NCI-H82 (cell line): ENCODE results near the gene CENPN.
A peak's percentile ranks its signal among the peaks of the same experiment; 100 is the strongest.

Experiments used
- DNase-seq: peaks from one replicate; lab custom pipeline; 2025; lab: John Stamatoyannopoulos, UW

The CENPN gene

DNA sequence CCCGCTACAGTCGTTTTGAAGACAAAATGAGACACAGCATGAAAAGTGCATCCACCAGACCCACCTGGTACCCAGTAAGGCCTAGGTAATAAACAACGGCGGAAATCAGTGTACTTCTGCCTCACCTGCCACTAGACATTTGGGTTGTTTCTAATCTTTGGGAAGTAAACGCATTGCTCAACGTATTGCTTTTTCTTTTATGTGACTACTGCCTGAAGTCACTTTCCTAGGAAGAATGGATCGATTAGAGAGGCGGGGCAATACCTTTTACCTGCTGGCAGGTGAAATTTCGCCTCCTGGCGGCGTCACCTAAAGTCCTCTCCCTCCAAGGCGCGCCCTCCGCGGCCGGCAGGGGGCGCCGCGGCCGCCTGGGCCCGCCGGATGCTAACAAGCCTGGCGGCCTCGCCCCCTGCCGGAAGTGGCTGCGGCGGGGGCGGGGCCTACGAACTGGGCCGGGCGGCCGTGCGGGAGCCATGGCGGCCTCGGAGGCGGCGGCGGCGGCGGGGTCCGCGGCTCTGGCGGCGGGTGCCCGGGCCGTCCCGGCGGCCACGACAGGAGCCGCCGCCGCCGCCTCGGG, 28.5 kb downstream of the CENPN start, which contains the start of gene ATMIN:
TSS of gene ATMIN (plus strand) at position 445 of the 577 bp plus-strand sequence. CDS start at position 474, 29 bp downstream.
- DNase-seq = peak; percentile 88

DNA sequence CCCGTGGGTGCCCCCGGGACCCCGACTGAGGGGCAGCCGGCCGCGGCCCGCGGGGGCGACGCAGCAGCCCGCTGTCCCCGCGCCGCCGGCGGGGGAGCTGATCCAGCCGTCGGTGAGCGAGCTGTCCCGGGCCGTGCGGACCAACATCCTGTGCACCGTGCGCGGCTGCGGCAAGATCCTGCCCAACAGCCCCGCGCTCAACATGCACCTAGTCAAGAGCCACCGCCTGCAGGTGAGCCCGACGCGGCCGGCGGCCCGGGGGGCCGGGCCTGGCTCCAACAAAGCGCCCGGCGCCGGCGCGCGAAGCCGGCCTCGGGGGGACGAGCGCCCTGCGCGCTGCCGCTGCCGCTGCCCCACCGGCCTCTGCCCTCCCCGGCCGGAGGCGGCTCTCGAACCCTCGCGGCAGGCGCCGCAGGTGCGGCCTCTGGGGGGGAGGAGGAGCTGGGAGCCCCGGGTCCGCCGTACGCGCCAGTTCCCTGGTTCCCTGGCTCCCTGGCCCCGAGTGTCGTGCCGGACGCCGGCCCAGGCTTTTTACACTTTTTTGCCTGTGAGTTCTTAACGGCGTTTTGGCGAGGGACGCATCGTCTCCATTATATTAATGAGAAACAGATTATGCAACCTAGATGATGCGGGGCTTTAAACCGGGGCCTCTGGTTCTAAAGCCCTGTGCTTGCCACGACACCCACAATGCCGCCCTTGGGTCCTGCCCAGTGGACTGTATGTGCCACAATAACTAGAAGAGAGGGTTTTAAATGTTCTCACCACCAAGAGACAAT, 29.1 kb downstream of the CENPN start:
- DNase-seq = peak; percentile 18

DNA sequence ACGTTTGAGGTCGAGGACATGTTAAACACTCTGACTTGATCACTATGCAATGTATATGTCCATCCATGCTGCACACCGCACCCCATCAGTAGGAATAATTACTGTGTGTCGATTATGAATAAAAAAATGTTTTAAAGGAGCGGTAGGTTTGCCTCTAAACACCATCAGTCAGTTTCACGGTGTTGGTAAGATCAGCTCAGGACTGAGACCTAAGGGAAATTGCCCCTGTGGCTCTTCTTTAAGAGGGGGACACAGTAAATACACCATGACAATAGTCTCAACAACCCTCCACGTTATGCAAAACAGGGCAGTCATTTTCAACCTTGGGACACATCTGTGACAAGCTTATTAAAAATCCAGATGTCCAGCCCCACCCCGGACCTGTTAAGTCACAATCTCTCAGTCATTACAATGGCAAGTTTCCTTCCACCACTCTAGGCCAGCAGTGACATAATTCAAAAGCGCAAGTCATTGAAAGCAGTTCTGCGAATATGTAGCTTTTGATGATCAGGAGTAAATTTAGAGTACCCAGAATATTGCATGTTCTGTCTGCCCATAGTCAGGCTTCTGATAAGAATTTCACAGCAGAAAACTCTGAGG, 29.8 kb downstream of the CENPN start:
- no peak for DNase-seq

DNA sequence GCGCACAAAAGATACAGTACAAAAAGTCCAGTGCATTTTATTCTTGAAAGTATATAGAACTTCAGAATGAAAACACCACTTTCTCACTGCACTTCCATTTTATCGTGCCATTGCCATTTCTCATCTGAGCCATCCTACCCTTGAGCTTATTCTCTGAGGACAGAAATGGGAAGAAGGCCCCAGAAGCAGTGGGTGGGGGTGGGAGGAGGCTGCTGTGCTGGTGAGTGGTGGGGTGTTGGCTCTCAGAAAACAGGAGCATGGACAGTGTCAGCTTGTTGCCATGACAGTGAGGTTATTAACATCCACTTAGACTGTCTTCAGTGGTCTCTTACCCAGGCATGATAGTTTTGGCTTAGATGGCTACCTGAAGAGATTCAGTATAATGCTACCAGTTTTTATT, 33.1 kb downstream of the CENPN start:
- DNase-seq = no peak

DNA sequence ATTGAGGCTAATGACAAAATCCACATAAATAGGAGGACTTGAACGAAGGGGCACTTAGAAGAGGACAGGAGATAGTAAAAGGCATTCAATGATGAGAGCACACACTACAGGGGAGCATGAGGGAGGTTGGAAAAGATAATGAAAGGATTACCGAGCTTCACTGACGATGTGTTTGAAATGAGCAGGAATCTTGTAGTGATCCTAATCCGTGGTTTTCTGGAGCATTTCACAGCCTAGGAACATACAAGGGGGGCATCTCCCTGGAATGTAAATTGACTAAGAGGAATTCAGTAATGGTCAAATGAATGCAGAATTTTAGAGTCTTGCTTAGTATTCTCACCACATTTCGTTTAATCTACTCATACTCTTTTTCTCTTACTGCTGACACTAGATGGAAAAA, 33.8 kb downstream of the CENPN start:
- no peak for DNase-seq

DNA sequence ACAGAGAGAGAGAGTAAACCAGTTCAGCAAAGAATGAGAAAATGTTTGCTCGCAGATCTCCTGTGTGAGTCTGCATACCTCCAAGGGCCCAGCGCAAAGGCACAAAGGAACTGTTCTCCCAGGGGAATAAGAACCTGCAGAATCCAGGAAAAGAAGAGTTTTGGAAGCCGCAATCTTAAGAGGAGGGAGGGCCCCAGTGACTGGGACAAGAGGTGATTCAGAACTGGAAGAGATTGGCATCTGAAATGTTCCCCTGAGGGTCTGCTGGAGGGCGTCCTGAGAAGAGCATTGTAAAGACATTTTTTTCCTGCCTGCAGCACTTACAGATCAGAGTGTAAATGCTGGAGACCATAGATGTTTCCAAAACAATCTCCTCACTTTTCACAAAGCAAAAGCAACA, 34.7 kb downstream of the CENPN start:
- no peak for DNase-seq

DNA sequence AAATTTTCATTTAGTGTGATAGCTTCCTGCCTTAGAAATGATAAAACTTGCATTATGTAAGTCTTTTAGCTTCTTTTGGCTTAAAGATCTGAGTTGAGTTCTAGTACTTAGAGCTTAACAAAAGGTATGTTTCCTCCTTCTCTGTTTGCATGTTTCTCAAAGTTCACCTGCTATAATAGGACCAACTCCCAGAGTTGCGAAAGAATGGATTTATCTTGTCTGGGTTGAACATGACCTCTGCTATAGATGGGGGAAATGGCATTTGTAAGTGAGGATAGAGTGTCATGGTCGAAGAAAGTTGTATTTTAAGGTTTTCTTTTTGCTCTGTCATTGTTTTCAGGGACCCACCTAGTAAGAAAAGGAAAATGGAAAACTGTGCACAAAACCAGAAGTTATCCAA, 35.8 kb downstream of the CENPN start:
- DNase-seq = no peak

DNA sequence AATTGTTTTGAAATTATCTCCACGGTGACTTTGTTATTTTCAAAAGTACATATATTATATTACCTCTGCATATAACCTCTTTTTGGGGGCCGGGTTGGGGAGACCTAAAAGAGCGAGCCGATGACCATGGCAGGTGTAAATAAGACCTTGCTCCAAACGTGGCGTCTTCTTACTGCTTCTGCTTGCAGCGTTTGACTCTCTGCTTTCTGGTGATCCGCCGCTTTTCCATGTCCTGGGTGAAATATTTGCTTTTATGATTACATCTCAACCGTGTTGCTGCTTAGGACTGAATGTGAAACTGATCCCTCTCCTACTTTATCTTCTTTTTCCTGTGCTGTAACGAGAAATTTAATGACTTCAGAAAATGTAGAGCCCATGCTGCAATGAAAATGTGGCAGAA, 46.7 kb downstream of the CENPN start:
- DNase-seq = no peak

DNA sequence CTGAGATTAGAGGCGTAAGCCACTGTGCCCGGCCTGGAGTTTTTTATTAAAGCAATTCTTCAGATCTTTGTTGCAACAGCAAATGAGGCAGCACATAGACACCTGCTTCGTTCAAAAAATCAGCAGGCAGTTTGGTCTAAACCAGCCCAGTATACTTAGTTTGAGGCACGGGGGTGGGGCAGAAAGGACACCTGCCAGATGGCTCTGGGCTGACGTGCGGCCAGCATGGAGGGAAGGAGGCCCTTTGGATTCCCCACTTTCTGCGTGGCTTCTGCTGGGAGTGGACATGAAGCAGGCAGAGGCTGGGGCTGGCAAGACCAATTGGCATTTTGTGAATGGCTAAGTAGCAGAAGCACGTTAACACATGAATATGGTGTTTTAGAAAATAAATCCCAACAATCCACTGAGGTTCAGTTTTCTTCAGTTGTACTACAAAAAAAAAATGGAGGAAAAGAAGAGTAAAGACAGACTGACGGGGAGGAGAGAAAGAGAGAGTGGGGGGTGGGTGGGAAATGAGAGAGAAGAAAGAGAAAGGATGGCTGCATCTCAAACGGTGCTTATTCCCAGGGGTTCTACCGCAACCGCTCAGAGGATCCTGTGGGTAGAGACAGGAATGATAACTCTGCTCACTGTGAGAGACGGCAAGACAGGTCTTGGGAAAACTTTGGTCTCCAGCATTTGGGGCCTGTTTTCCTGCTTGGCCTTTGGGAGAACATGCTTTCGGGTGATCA, 53.7 kb downstream of the CENPN start:
- peak; percentile 3 for DNase-seq

DNA sequence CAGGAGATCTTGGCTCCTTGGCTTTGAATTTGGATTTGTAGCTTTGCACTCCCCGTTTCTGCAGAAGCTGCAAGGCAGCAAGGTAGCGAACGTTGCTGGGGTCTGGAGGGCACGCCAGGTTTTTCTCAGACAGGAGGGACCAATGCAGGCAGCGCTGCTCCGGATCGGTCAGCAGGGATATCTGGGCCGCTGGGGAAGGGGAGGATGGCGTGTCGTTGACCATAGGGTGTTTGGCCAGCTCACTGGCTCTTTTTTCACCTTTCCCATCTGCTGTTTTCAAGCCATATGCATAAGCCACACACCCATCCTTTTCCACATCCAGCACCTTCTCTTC, 54.3 kb downstream of the CENPN start:
- DNase-seq = no peak

DNA sequence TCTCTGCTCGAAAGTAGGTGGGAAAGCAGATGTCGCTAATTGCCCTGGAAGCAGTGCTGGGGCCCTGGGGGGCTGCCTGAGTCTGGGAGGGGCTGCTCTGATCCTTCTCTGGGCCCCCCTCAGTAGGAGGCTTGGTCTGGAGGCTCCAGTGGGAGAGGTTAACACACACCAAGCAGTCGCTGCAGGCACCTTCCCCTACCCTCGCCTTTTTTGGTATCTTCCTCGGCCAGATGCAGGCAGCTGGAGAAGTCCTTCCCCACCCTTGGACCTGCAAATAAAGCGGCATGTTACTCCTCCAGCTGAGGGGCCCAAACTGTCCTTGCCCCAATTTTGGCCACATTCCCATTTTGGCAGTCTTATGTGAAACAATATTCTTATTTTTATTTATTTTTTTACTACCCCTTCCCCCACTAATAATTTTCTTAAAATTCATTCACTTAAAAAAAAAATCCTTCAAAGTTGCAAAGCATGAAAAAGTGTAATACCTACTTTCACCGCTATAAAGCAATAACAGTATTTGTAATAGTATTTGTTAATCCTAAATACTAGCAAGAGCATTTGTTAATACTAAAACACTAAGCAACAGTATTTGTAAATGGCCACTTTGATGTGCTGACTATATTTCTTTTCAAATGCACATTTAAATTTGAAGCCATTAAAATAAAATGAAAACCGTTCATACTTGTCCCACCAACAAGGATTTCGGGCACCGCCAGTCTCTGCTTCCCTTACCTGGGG, 55.0 kb downstream of the CENPN start:
- DNase-seq = no peak

DNA sequence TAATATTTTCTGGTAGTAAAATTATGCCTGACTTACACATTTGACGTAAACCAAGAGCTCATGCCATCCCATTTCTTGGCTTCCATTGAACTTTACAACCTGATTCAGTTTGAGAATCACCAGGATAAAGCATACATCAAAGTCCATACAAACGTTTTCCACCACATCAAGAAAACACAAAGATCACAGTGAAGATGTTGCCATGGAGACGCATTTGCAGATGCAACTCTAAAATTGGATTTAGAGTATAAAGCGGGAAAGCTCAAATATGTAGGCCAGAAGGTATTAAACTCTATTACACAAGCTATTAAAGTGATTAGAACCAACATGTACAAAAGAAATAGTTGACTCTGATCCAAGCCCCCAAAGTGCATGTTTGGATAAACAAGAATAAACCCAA, 59.7 kb downstream of the CENPN start:
- peak; percentile 82 for DNase-seq

DNA sequence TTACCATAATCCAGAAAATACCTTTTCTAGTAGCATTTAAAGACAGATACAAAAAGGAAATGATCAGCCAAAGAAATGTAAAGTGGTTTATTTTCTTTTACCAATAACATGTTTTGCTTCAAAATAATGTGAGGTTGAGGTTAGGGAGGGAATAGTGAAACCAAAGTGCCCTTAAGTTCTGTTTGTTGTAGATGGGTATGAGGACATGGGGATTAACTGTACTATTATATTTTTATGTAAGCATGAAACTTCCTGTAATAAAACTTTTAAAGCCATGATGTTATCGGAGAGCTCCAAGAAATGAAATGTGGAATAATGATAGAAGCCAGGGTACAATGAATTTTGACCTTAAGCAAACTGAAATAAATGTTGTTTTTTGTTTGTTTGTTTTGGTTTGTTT, 60.2 kb downstream of the CENPN start:
- DNase-seq = no peak

DNA sequence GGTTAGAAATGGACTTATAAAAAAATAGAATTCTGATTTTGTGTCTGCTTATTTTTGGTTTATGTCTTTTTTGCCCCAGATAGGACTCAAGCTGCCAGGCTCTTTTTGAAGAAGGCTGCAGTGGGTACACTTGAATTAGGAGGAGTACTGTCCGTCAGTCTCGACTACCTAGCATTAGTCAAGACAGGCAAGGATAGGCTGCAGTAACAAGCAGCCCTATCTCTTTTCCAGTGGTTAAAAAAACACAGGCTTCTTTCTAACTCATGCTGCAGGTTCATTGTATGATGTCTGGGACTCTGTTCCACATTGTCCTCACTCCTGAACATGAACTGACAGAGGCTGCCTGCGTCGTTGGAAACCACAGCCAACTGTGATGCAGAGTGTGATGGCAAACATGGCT, 62.0 kb downstream of the CENPN start:
- no peak for DNase-seq

DNA sequence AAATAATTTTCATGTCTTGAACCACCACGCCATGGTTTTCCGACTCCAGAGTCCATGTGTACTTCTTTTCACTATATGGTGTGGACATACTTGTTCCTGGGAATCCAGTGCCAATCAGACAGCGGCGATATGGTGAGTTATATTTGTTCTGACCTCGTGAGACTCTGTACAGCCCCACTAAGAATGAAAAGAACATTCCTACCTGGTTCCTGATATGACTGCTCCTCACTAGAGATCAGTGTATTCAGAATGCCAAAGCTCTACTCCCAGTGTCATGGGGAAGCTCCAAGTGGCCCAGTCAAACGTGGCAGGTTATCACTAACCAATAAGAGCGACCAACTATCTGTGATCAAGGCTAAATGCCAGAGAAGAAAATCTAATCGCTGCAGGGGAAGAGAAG, 64.0 kb downstream of the CENPN start:
- DNase-seq = no peak

DNA sequence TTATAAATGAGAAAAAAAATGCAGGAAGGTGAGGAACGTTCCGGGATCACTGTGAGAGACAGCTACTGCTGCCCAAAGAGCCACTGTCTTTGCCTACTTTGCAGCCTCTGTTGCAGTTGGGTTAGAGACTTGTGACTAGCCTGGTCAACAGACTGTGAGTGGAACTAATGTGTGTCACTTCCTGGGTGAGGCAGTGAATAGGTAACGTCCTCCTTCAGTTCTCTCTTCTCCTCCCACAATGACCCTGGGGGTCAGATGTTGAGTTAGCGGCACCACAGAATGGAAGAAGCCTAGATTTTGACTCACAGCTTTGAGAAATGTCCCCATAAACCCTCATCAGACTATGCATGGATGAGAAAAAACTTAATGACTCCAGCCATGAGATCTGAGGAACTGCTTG, 64.8 kb downstream of the CENPN start:
- DNase-seq = no peak

DNA sequence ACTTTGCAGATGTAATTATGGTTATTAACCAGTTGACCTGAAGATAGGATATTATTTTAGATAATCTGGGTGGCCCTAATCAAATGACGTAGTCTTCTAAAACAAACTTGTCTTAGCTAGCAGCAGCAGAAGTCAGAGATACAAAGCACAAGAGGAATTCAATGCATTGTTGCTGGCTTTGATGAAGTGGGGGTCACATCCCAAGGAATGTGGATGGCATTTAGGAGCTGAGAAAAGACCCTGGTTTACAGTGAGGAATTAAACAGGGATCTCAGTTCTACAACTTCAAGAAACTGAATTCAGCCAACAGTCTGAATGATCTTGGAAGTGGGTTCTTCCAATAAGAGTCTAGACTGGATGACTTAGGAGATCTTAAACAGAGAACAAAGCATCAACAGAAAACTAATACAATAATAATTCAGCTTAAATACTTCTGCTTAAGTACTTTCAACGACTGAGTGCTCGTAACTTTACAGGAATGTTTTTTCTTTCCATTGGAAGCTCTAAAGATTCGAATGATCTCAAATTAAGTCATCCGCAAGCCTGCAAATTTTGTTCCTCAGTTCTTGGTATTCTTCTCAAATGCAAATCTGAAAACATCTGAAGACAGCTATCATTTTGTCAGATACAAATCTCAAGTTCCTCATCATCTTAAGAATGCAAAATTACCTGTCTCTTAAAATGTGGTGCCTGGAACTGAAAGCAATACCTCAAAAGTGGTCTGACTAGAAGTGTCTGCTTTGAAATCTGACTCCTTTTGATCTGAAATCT, 66.7 kb downstream of the CENPN start:
- no peak for DNase-seq

DNA sequence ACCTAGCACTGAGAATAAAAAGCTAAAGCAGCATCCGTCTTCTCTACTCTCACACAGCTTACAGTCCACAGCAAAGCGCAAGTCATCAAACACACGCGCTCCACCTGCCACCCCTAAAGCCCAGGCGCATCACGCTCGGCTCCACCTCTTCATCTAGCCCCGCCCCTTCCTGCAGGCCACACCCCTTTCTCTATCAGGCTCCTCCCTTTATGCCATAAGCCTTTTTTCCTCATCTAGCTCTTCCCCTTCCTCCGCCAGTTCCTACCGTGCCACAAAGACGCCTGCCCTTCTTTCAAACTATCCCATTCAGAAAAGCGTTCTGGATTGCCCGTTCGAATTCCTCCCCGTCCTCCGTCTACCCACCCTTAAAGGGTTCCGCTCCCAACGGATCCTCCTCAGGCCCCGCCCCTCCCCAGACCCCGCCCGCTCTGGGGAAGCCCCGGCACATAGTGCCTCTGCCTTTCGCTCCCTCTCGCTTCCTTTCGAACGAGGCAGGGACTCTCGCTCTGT, 69.6 kb downstream of the CENPN start:
- DNase-seq = peak; percentile 94

DNA sequence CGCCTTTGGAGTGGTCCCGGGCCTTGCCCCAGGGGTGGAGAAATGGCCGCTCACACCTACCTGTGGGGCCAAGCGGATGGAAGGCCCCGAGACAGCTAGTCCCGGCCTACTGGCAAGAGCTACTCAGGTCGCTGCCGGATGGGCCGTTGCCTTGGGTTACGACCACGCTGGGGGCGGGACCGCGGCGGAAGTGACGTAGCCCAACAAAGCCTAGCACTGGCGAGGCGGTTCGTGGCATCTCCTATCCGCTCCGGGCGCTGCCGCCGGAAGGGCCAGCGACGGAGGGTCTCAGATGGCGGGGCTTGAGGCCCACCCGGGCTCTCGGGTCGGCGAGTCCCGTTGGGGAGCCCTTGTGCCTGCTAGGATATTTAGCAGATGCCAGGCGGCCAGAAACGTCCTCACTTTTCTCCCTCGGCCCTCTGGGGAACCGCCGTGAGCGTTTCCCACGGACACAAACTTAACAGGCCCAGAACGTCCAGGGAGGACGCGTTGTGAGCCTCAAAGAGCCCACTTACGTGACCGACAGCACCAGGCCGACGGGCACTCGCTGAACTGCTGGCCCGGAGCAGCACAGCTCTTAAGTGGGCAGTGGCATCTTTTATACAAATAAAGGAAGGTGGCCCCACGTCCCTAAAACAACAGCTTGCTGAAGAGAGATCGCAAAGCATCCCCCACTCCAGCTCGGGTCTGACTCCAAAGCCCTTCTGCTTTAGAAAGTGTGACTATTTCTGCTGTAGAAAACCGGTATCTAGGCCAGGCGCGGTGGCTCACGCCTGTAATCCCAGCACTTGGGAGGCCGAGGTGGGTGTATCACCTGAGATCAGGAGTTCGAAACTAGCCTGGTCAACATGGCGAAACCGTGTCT, 70.3 kb downstream of the CENPN start, which contains the start of gene C16orf46:
TSS of gene C16orf46 (minus strand) at position 163 of the 865 bp plus-strand sequence. CDS start 13,283 bp downstream, outside the sequence.
- peak; percentile 96 for DNase-seq

DNA sequence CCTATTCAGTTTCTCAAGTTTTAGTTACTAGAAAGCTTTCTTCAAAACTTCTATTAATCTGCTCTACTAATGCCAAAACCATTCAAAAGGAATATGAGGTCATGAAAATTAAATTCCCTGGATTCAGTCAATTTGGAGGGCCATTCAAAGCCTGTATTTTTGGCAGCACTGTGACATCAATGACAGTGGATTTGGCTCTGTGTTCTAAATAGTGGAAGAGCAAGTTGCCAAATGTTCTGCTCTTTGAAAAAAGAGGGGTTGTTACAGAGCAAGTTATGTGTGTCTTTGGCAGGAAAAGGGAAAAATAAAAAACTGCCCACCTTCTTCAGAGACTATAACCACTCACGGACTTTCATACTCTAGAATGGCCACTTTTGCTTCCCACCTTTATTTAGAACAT, 73.2 kb downstream of the CENPN start:
- DNase-seq = no peak
